Activated naive CD8-positive, alpha-beta T cell treated with anti-CD3 and anti-CD28 coated beads for 36 hours (primary cell): ENCODE results near the gene GSX1. TPM values are rescaled to one million over a fixed set of nuclear protein-coding genes. Genes with fewer than 3 reads are reported as not detected.

Source experiments
- DNase-seq: peaks from one replicate; pipeline ENCODE4 v3.0.0; 2021
- H3K27ac Mint-ChIP-seq: one replicate; pipeline ENCODE4 v1.8.0; 2022; ENCODE audit warnings: mild to moderate bottlenecking, moderate library complexity, mixed read lengths
- H3K27me3 Mint-ChIP-seq: one replicate; pipeline ENCODE4 v1.8.0; 2022; ENCODE audit warnings: mild to moderate bottlenecking, mixed read lengths
- H3K36me3 Mint-ChIP-seq: one replicate; pipeline ENCODE4 v1.8.0; 2021; ENCODE audit warnings: mild to moderate bottlenecking, mixed read lengths
- H3K4me1 Mint-ChIP-seq: one replicate; pipeline ENCODE4 v1.8.0; 2021; ENCODE audit warnings: mixed read lengths
- H3K4me3 Mint-ChIP-seq: one replicate; pipeline ENCODE4 v1.8.0; 2022; ENCODE audit warnings: mild to moderate bottlenecking, moderate library complexity, mixed read lengths
- H3K9me3 Mint-ChIP-seq: one replicate; pipeline ENCODE4 v1.8.0; 2022; ENCODE audit warnings: mixed read lengths
- total RNA-seq, 2 experiments: library from RNA; stranded (reverse); gene quantifications; one replicate each; pipeline ENCODE4 v1.2.3, GENCODE V29; 2021

Gene GSX1
- total RNA-seq, 2 experiments from 2014 or later, result not detected

DNA sequence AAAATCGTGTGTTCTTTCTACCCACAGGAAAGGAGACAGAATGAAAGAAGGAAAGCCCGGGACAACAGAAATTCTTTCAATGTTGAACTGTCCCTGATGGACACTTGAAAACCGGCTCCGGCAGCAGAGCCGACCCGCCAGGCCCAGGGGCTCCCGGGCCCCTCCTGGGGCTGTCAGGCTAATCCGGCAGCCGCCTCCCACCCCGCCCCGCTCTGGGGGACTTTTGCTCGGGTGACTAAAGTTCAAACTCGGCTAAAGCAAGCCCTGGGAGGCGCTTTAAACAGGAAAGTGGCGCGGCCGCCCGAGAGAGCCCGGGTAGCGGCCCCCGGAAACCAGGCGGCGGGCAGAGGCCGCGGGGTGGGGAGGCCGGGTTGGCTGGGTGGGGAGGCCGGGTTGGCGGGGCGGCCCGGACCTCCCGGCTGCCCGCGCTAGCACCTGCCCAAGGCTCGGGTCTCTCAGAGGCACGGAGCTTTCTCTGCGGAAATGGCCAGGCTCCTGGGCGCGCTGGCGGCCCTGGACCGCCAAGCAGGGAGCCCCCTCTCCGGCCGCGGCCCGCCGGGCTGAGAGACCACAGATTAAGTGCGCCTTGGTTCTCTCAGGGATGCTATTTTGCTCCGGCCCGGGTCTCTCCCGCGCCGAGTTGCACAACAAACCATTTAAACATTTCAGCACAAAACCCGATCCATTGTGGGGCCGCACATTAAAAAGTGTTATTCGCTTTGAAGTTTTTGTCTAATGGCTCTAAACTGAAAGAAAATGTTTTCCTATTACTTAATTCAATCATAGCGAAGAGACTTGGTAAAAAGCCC lies 2.6 kb upstream of the GSX1 start:
- H3K4me3 Mint-ChIP-seq, result peak overlapping the region; percentile 72
- DNase-seq, result peak; percentile 28
- peaks cover 69% of the 10 kb centered on the region for H3K27me3 Mint-ChIP-seq
- no peaks in the 10 kb centered on the region for H3K9me3 Mint-ChIP-seq
- peaks cover 29% of the 10 kb centered on the region for H3K4me1 Mint-ChIP-seq
- no peaks in the 10 kb centered on the region for H3K36me3 Mint-ChIP-seq
- no peak overlapping the region for H3K27ac Mint-ChIP-seq

DNA sequence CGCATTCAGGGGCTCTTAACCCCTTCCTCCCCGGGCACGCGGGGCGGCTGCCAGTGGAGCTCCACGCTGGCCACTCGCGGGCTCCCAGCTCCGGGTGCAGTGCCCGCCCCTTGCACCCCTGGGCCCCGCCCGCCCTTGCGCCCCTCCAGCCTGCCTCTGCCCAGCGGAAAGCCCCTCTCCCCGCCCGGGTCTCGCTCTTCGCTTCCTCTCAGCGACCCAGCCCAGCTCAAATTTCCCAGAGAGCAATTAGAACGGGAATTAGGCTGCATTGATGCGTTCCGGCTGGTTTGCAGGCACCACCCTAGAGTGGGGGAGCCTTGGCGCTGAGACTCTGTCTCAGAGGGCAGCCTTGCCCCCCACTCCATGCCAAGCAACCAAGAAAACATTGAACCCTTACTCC lies 1.8 kb upstream of the GSX1 start:
- H3K36me3 Mint-ChIP-seq, result no peaks in the 10 kb centered on the region
- H3K27ac Mint-ChIP-seq, result no peak overlapping the region

DNA sequence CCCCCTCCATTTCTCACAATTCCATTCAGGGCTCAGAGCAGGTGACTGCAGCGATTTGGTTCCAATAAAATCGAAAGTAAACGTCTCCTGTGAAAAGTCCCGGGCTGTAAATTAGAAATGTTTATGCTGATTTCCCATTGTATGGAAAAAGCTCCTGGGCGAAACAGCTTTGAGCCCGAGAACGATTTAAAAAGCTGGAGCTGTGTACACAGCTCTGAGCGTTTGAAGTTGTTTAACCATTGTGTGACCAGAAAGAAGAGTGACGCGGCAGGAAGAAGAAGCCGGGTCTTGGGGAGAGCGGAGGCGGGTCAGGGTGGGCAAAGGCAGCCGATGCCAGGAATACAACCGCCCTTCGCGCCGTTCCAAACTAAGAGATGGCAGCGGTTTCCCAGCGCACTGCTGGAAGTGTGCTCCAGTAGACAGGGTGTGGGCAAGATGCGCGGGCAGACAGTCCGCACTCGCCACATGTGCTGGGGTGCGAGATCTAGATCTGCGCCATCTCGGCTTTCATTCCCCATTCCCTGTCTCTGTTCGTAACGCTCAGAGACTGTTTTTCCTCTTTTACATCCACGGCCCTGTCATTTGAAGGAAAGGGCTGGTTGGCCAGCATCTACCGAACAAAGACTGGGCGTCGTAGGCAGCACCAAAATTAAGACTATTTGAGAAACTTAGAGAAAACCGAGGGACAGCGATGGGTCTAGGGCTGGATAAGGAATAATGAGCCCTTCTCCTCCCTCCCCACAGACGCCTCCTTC lies 960 bp upstream of the GSX1 start:
- no peaks in the 10 kb centered on the region for H3K36me3 Mint-ChIP-seq
- H3K4me3 Mint-ChIP-seq, result peak overlapping the region; percentile 80
- H3K27ac Mint-ChIP-seq, result no peak overlapping the region
- no peak for DNase-seq
- H3K9me3 Mint-ChIP-seq, result no peaks in the 10 kb centered on the region
- peaks cover 81% of the 10 kb centered on the region for H3K27me3 Mint-ChIP-seq
- H3K4me1 Mint-ChIP-seq, result peaks cover 30% of the 10 kb centered on the region

More for the DNA sequence above, 1.8 kb upstream of the GSX1 start:
- no peaks in the 10 kb centered on the region for H3K9me3 Mint-ChIP-seq
- DNase-seq, result no peak
- H3K4me1 Mint-ChIP-seq, result peaks cover 29% of the 10 kb centered on the region
- peaks cover 74% of the 10 kb centered on the region for H3K27me3 Mint-ChIP-seq
- peak overlapping the region; percentile 80 for H3K4me3 Mint-ChIP-seq

DNA sequence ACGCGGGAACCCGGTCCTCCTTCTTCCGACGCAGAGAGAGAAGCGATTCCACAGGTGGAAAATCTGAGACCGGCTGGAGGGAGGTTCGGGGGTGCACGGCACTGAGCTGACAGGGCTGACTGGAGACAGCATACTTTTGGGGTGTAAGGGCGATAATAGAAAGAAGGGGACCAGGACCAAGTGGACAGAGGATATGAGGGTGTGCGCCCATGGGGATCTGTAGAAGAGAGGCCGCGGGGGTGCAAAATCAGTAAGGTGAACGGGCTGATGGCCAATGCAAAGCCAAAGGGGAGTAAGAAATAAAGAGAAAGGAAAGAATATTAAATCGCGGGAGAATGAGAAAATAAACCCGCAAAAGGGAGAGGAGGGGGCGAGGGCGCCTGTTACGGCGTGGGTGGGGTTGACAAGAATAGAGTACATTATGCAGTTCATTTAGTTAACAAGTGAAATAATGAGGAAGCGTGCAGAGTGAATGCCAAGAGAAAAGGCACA lies 336 bp upstream of the GSX1 start:
- no peaks in the 10 kb centered on the region for H3K9me3 Mint-ChIP-seq
- peaks cover 81% of the 10 kb centered on the region for H3K27me3 Mint-ChIP-seq
- peaks cover 33% of the 10 kb centered on the region for H3K4me1 Mint-ChIP-seq
- DNase-seq, result no peak
- H3K27ac Mint-ChIP-seq, result no peak overlapping the region
- no peaks in the 10 kb centered on the region for H3K36me3 Mint-ChIP-seq
- H3K4me3 Mint-ChIP-seq, result peak overlapping the region; percentile 80

DNA sequence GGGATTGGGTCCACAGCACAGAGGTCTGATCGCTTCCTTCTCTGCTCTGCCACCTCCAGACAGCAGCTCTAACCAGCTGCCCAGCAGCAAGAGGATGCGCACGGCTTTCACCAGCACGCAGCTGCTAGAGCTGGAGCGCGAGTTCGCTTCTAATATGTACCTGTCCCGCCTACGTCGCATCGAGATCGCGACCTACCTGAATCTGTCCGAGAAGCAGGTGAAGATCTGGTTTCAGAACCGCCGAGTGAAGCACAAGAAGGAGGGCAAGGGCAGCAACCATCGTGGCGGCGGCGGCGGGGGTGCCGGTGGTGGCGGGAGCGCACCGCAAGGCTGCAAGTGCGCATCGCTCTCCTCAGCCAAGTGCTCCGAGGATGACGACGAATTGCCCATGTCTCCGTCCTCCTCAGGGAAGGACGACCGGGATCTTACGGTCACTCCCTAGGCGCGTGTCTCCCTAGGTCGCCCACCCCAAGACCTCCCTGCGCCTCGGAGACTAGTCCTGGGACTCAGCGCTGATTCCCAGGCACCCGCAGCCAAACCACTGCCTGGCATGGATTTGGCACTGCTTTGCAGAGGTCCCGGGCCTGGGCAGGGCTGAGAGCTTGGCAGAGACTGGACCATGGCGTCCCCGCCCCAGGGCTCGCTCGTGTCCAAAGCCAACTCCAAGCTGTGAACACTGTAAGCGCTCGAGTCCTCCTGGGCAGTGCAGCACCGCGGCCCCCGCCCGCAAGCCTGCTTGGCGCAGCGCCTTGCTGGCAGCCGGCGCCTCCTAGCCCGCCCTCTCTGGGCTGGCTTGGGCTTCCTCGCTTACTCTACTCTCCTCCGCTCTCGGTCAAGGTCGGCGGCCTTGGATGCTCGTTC lies 1.5 kb downstream of the GSX1 start:
- H3K27ac Mint-ChIP-seq, result no peak overlapping the region
- DNase-seq, result no peak

DNA sequence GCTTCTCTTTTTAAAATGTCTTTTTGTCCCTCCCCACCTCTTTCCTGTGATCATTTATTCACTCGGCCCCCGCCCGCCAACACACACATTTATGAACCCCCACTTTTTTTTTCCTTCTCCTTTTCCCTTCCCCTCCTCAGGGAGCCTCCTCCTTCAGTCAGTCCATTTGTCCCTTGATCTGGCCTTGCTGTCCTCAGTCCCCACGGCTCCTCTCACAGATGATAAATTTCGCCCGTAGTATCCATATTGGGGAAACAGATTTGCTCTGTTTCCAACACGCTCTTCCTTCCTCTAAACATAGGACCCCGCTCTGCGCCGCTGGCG lies 2.0 kb downstream of the GSX1 start:
- peaks cover 29% of the 10 kb centered on the region for H3K4me1 Mint-ChIP-seq

More for the DNA sequence above, 1.5 kb downstream of the GSX1 start:
- no peaks in the 10 kb centered on the region for H3K36me3 Mint-ChIP-seq
- H3K4me3 Mint-ChIP-seq, result no peak overlapping the region
- peaks cover 33% of the 10 kb centered on the region for H3K4me1 Mint-ChIP-seq
- H3K9me3 Mint-ChIP-seq, result no peaks in the 10 kb centered on the region
- H3K27me3 Mint-ChIP-seq, result peaks cover 86% of the 10 kb centered on the region

DNA sequence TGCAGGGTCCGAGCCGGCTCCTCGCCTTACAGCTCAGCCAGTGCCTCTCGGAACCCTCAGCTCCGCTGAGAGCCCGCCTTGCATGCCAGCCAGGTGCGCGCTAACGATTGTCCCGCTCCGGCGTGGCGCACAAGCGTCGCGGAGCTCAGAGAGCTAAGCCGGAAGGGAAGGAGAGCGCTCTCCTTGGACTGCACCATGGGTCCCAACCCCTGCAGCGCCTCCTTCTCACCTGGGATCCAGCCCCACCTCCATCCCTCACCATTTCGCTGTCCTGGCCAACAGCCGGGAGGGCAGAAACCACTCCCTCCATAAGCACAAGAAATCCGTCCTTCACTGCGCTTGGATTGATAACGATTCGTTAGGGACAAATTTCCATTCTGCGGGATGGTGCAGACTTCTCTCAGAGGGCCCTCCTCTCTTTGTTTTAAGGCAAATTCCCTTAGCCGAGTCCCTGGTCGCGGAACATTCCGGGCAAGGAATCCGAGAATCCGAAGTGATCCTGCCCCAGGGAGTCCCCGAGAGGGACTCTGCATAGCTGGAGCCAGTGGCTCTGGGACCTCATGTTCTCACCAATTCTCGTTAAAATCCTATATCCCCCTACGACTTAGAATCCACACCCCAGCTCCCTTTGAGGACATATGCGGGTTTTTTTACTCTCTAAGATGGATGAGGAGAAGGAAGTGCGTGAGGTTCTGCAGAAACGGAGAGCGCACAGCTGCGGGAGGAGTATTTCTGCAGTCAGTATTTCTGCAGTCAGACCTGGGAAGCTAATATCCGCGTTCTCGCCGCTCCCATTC lies 2.8 kb downstream of the GSX1 start:
- Mint-ChIP-seq H3K9me3 (no peaks in the 10 kb centered on the region), H3K27me3 (peaks cover 93% of the 10 kb centered on the region), H3K4me1 (peaks cover 29% of the 10 kb centered on the region), H3K36me3 (no peaks in the 10 kb centered on the region), H3K4me3 (no peak overlapping the region), H3K27ac (no peak overlapping the region)
- no peak for DNase-seq

More for the DNA sequence above, 2.0 kb downstream of the GSX1 start:
- H3K27me3 Mint-ChIP-seq, result peaks cover 85% of the 10 kb centered on the region
- no peak overlapping the region for H3K27ac Mint-ChIP-seq
- H3K9me3 Mint-ChIP-seq, result no peaks in the 10 kb centered on the region
- DNase-seq, result no peak
- H3K36me3 Mint-ChIP-seq, result no peaks in the 10 kb centered on the region
- H3K4me3 Mint-ChIP-seq, result no peak overlapping the region

DNA sequence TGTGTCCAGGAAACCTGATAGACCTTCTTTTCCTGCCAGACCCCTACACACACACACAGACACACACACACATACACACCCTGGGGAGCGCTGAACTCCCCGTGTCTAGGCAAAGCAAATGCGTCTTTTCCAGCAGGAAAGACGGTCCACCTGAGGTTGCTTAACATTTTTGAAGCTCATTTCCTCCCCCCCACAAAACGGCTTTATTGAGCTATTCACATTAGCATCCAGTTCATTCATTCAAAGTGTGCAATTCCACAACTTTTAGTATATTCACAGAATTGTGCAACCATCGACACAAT lies 3.4 kb downstream of the GSX1 start:
- H3K4me3 Mint-ChIP-seq, result no peak overlapping the region
- no peaks in the 10 kb centered on the region for H3K9me3 Mint-ChIP-seq
- no peaks in the 10 kb centered on the region for H3K36me3 Mint-ChIP-seq
- no peak for DNase-seq
- H3K27me3 Mint-ChIP-seq, result peaks cover 95% of the 10 kb centered on the region
- H3K27ac Mint-ChIP-seq, result no peak overlapping the region
- H3K4me1 Mint-ChIP-seq, result peaks cover 27% of the 10 kb centered on the region

DNA sequence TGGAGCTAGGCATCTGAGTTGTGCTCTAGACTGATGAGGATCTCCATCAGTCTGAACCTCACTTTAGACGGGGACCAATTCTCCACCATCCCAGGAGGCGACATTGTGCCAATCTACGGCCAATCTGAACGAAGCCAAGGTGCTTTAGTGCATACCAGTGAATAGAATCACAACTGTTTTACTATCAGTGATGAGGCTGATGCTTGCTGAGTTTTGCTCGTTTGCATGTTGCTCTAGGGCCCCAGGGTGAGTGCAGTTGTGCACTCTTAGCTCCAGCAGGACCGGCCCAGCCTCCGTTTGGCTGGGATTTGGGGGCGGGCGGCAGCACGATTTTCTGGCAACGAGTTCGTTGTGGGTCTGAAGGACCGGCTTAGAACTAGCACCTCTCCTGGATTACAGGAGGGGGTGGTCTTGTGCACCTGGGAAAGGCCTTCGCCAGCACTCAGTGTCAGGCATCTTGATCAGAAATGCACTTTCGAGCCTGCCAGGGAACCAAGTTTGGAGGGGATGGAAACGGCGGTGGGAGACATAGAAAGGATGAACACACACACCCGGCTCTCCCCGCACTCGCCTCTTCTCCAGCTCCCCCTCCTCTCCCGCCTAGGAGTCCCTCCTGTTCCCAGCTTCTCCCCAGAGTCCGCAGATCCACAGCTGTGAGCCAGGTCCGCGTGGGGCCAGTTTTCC lies 4.4 kb downstream of the GSX1 start:
- no peak for DNase-seq
- Mint-ChIP-seq H3K27me3 (peaks cover 93% of the 10 kb centered on the region), H3K36me3 (no peaks in the 10 kb centered on the region), H3K4me1 (peaks cover 17% of the 10 kb centered on the region), H3K4me3 (no peak overlapping the region), H3K9me3 (no peaks in the 10 kb centered on the region), H3K27ac (no peak overlapping the region)

DNA sequence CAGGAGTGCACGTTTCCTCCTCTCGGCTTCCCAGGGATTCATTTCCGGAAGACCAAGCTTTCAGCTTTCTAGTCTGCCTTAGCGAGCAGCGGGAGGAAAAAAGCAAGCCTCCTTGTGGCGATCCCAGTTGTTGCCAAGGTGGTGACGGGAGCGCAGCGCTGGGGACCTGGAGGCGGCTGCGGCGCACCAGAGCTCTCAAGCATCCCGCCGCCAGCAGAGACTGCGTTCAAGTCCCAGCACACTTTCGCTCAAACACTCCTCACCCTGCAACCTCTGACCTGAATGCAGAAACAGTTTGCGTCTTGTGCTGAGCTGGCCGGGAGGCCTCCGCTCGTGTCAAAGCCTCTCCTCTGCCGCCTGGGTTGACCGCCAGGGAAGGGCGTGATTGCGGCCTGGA lies 4.9 kb downstream of the GSX1 start:
- peaks cover 92% of the 10 kb centered on the region for H3K27me3 Mint-ChIP-seq

DNA sequence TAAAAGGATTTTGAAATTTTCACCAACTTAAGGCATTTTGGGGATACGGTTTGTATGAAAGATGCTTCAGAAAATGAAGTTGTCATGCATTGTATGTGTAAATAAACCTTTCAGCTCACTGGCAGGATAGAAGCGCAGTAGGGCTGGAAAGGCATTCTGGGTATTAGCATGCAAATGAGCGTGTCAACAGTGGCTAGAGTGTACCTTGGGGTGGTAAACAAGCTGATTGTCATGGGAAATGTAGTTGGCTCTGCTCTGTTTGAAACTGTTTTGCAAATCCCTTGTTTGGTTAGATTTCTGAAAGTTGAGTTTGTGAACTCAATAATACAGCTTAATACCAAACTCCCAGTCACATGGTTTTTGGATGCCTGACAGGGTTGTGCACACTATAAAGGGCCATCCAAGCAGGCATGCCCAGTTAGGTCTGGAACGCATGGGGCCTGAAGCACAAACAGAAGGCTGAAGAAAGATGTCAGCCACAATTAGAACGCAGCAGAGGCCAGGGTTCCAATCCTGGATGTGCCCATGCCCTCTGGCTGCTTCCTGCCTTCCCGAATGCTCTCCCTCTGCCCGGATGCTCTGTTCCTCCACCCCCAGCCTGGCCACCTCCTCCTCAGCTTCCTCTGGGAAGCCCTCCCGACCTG lies 14.6 kb downstream of the GSX1 start:
- H3K4me3 Mint-ChIP-seq, result no peak overlapping the region

More for the DNA sequence above, 4.9 kb downstream of the GSX1 start:
- Mint-ChIP-seq H3K4me1 (peaks cover 11% of the 10 kb centered on the region), H3K9me3 (no peaks in the 10 kb centered on the region), H3K4me3 (no peak overlapping the region), H3K27ac (no peak overlapping the region), H3K36me3 (no peaks in the 10 kb centered on the region)
- DNase-seq, result no peak

DNA sequence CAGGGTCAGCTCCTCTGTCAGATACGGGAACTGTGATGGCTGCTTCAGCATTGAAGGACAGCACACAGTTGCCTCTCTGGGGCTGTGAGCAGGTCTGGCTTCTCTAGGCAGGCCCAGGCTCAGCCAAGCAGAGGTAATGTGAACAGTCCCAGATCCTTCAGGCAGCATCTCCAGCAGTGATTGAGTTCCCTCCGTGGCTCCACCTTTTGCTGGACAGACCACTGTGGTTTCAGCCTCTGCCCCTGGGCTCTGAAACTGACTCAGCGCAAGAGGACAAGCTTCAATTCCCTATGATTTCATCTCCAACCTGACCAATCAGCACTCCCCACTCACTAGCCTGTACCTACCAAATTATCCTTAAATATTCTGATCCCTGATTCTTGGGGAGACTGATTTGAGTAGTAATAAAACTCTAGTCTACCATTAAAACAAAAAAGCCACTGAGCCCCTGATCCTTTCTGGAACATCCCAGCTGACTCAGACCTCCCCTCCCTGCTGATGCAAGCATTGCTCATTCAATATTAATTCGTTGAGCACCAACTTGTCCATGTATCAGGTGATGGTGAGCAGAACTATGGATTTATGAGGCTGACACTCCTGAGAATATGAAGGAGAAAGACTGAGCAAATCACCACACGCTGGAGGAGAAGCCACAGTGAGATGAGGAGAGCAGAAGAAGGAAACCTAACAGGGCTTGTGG lies 16.7 kb downstream of the GSX1 start:
- Mint-ChIP-seq H3K36me3 (no peaks in the 10 kb centered on the region), H3K4me1 (no peaks in the 10 kb centered on the region), H3K27me3 (peaks cover 33% of the 10 kb centered on the region), H3K27ac (no peak overlapping the region), H3K4me3 (no peak overlapping the region), H3K9me3 (no peaks in the 10 kb centered on the region)
- no peak for DNase-seq

More for the DNA sequence above, 14.6 kb downstream of the GSX1 start:
- no peak overlapping the region for H3K27ac Mint-ChIP-seq
- no peaks in the 10 kb centered on the region for H3K4me1 Mint-ChIP-seq
- no peaks in the 10 kb centered on the region for H3K9me3 Mint-ChIP-seq
- H3K27me3 Mint-ChIP-seq, result peaks cover 49% of the 10 kb centered on the region
- no peaks in the 10 kb centered on the region for H3K36me3 Mint-ChIP-seq
- DNase-seq, result no peak

DNA sequence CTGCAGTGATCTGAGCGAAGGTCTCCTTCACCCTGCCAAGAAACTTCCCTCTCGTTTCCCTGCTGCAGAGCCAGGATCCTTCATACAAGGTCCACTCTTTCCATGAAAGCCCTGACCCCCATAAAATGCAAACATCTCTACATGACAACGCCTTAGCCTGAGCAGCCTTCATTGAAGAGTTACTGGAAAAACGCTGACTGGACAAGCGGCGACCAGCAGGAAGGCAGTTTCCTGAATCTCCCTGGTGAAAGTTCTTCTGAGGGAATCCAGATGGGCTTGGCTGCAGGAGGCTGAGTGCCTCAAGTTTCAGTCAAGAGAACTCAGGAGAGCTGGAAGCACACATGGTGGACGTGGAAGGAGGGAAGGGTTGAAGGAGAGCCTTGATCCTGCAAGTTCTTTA lies 17.7 kb downstream of the GSX1 start:
- no peaks in the 10 kb centered on the region for H3K4me1 Mint-ChIP-seq
- no peak for DNase-seq
- peaks cover 38% of the 10 kb centered on the region for H3K27me3 Mint-ChIP-seq
- H3K36me3 Mint-ChIP-seq, result no peaks in the 10 kb centered on the region
- H3K4me3 Mint-ChIP-seq, result no peak overlapping the region
- H3K27ac Mint-ChIP-seq, result no peak overlapping the region
- no peaks in the 10 kb centered on the region for H3K9me3 Mint-ChIP-seq
